IPS-18c (cell line): ENCODE results near the gene ZNF76.

Experiments
- H3K4me3 ChIP-seq: 2 replicates; pipeline ENCODE4 v1.7.0; 2013; ENCODE audit warnings: low read depth, mild to moderate bottlenecking, low read length, moderate library complexity; ENCODE audit not compliant: insufficient read depth
- H3K9me3 ChIP-seq: one replicate; pipeline ENCODE4 v1.6.1; 2013; ENCODE audit warnings: mild to moderate bottlenecking, low read length, moderate library complexity; ENCODE audit not compliant: control insufficient read depth, insufficient read depth

The ZNF76 gene

GRCh38 chr6:35259194-35259947 is at the start of gene ZNF76:
ZNF76 (plus strand) TSS chr6:35259735; CDS start chr6:35281152, 21,417 bp downstream.
- no peaks in the 10 kb centered on the region for H3K9me3 ChIP-seq
- peak within 1 kb of the TSS; percentile 81 for H3K4me3 ChIP-seq

GRCh38 chr6:35213298-35213791 is 46.2 kb upstream of the ZNF76 start:
- Histone ChIP-seq H3K9me3 (no peaks in the 10 kb centered on the region), H3K4me3 (peak overlapping the region; percentile 64)

GRCh38 chr6:35213824-35214756 is 45.4 kb upstream of the ZNF76 start, which contains the start of gene SCUBE3:
SCUBE3 (plus strand) TSS chr6:35213956; CDS start chr6:35214419, 463 bp downstream.
- H3K4me3 ChIP-seq = peak within 1 kb of the TSS; percentile 64
- H3K9me3 ChIP-seq = no peaks in the 10 kb centered on the region

DNA sequence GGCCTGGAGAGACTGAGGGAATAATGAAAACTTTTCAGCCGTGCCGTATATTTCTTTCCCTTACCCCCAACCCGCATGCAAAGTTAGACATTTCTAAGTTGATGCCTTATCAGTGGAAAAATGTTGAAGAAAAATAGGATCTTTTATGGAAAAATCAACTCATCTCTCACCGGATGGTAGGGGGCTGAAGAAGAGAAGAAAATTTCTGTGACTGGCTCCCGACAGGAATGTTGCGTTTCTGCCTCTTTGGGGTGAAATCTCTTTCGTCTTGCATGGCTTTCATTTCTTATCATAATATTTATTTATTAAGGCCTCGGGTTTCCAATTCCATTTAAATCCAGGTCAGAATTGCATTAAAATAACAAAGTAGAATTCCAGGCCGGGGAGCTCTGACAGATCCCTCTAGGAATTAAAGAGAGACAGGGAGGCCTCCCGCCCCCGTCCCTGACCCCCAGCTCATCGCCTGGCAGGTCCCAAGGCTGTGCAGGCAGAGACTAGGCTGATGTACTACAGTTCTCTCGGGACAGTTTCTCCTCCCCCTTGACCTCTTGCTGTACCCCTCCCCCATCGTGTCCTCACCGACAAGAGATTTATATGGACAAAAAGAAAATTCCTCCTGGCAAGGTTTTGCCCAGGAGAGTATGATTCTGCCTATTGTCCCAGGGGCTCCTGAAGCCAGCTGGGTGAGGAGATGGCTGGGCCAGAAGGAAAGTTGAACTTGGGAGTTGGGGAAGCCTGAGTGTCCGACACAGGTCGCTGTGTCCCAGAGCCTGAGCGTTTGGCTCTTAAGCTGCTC is 44.5 kb upstream of the ZNF76 start:
- Histone ChIP-seq H3K9me3 (no peaks in the 10 kb centered on the region), H3K4me3 (peak overlapping the region; percentile 64)

GRCh38 chr6:35215665-35216411 is 43.7 kb upstream of the ZNF76 start:
- no peaks in the 10 kb centered on the region for H3K9me3 ChIP-seq
- peak overlapping the region; percentile 64; the same call in 1 of the 2 replicates for H3K4me3 ChIP-seq

- H3K9me3 ChIP-seq = no peaks in the 10 kb centered on the region
- H3K4me3 ChIP-seq = no peak overlapping the region
Observed at GRCh38 chr6:35216412-35216732, 43.2 kb upstream of the ZNF76 start.

- no peak overlapping the region for H3K4me3 ChIP-seq
- no peaks in the 10 kb centered on the region for H3K9me3 ChIP-seq
Observed at GRCh38 chr6:35216851-35217811, 42.4 kb upstream of the ZNF76 start.

DNA sequence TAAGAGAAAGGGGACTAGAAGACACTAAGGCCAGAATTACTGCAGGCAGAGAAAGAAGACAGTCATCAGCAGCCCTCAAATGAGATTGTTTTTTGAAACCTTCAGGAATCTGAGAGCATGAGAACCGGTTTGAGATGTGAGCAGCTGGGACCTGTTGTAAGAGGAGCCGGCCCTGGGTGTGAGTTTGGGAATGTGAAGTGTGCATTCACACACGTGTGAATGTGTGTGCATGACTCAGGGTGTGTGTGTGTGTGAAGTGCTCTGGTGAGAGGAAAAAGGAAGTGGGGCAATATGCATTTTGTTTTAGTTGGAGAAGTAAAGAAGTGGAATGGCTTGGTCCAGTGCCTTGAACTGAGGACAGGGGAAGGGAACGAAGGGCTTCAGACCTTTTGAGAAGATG is 41.5 kb upstream of the ZNF76 start:
- H3K9me3 ChIP-seq = no peaks in the 10 kb centered on the region
- no peak overlapping the region for H3K4me3 ChIP-seq

DNA sequence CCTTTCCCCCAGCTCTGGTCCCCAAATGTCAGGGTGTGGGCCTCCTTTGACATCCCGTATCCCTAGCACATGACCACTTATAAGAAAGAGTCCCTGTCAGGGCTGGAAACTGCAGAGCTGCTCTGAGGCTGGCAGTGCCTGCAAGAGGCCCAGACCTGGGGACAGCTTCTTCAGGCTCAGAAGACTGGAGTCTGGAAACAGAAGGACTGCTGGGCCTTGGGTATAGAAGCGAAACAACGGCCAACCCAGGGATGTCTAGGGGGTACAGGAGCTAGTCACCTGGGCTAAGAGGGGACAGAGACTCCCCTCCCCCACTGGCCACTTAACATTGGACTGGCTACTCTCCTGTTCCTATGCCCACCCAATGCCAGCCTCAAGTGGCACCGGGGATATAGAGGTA is 41.1 kb upstream of the ZNF76 start:
- H3K4me3 ChIP-seq = no peak overlapping the region
- no peaks in the 10 kb centered on the region for H3K9me3 ChIP-seq

- Histone ChIP-seq H3K9me3 (no peaks in the 10 kb centered on the region), H3K4me3 (no peak overlapping the region)
Observed at GRCh38 chr6:35219683-35220326, 39.7 kb upstream of the ZNF76 start.

- no peaks in the 10 kb centered on the region for H3K9me3 ChIP-seq
- H3K4me3 ChIP-seq = no peak overlapping the region
Observed at GRCh38 chr6:35220711-35221110, 38.8 kb upstream of the ZNF76 start.

DNA sequence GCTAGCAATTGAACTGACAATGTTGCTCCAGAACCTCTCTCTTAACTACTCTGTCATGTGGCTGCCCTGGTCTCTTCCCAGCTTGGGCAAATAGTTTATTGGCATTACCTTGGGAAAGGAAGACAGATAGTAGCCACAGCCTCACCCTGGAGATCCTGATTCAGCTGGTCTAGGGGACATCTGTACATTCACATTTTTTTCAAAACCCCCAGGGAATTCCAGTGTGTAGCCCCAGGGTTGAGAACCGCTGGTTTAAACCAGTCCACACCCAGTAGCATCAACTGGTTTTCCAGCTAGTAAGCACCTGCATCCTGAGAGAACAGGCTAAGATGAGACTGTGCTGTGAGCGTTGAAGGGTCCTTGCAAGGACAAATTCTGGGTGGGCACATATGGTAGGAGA is 36.1 kb upstream of the ZNF76 start:
- H3K9me3 ChIP-seq = no peaks in the 10 kb centered on the region
- H3K4me3 ChIP-seq = no peak overlapping the region

DNA sequence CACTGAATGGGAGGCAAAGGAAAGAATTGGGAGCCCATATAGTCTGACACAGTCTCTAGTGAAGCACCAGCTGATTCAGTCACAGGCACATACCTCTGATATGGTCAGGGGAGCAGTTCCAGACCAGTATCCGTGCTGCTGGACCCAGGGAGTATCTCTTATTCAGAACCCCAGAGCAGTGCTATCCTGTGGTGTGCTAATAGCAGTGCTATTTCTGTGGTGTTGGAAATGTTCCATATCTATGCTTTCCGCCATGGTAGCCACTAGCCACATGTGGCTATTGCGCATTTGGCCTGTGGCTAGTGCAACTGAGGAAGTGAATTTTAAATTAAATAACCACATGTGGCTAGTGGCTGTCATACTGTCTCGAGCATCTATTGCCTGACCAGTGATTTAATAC is 34.8 kb upstream of the ZNF76 start:
- H3K4me3 ChIP-seq = no peak overlapping the region
- no peaks in the 10 kb centered on the region for H3K9me3 ChIP-seq

GRCh38 chr6:35228481-35228880 is 31.1 kb upstream of the ZNF76 start:
- Histone ChIP-seq H3K4me3 (no peak overlapping the region), H3K9me3 (no peaks in the 10 kb centered on the region)

DNA sequence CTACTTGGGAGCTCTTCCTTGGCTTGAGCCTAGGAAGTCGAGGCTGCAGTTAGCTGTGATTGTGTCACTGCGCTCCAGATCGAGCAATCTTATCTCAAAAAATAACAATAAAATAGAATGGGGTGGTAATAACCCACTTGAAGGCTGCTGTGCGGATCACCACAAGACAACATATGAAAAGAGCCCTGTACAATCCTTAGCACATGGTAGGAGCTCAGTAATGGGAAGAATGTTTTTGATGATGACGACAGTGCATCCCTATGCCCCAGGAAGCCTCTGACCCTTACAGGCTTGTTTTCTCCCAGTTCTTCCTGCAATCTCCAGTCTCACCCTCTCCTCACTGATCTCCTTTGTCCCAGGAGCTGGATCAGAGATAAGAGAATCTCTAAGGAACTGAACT is 30.2 kb upstream of the ZNF76 start:
- Histone ChIP-seq H3K4me3 (no peak overlapping the region), H3K9me3 (no peaks in the 10 kb centered on the region)
